Measurements from ENCODE around the gene RMDN2. TPM values are rescaled to one million over a fixed set of nuclear protein-coding genes. Genes with fewer than 3 reads are reported as not detected.

The RMDN2 gene
- total and polyA plus RNA-seq, 2 experiments from 2014 or later = 3.4 to 3.6 TPM

- peaks cover 21% of the 10 kb centered on the region for H3K4me1 Mint-ChIP-seq
- no peaks in the 10 kb centered on the region for H3F3A ChIP-seq (replicated peaks; ENCODE audit: low read depth)
- H3K27ac Mint-ChIP-seq = no peak overlapping the region
- peaks cover 7% of the 10 kb centered on the region; the same call in 1 of the 2 replicates for H3K4me1 ChIP-seq (ENCODE audit: insufficient read depth)
- no peaks in the 10 kb centered on the region for H3K36me3 Mint-ChIP-seq (ENCODE audit: low read depth)
- no peaks in the 10 kb centered on the region for H4K20me1 ChIP-seq (replicated peaks; ENCODE audit: insufficient read depth)
- no peaks in the 10 kb centered on the region for H3K9me3 Mint-ChIP-seq
- no peak overlapping the region for H2AFZ ChIP-seq
- H3K9me2 ChIP-seq (ENCODE audit: insufficient read depth) = no peaks in the 10 kb centered on the region
- no peak overlapping the region for H3K4me3 ChIP-seq
- H3K27me3 Mint-ChIP-seq (ENCODE audit: insufficient read depth, low read depth, poor library complexity) = peaks cover 2% of the 10 kb centered on the region
- no peaks in the 10 kb centered on the region for H3K79me2 ChIP-seq (replicated peaks; ENCODE audit: insufficient read depth)
- H3K36me3 ChIP-seq (ENCODE audit: insufficient read depth) = no peaks in the 10 kb centered on the region
- no peak overlapping the region for H3K4me3 Mint-ChIP-seq
- DNase-seq (ENCODE audit: low spot score) (no peak), ATAC-seq (no peak)
- no peak overlapping the region for H3K27ac ChIP-seq (ENCODE audit: low read depth)
- no peaks in the 10 kb centered on the region for H3K27me3 ChIP-seq (ENCODE audit: insufficient read depth)
- no peak for TF ChIP-seq REST (IDR thresholded peaks at IDR 0.05; ENCODE audit: unreplicated experiment)
- no peak for TF ChIP-seq POLR2AphosphoS5 (IDR thresholded peaks at IDR 0.05; ENCODE audit: low read depth)
- no peak for TF ChIP-seq NANOG (IDR thresholded peaks at IDR 0.05; ENCODE audit: borderline replicate concordance)
- no peak for TF ChIP-seq ZNF331 (CRISPR knock-in tag; IDR thresholded peaks at IDR 0.05; ENCODE audit: low read depth)
- no peak for TF ChIP-seq ETS1 (IDR thresholded peaks at IDR 0.05)
- TF ChIP-seq CREB1 (CRISPR knock-in tag; IDR thresholded peaks at IDR 0.05; ENCODE audit: low read depth) = no peak
- TF ChIP-seq EZH2 (IDR thresholded peaks at IDR 0.05; ENCODE audit: low read depth, unreplicated experiment) = no peak
- no peak for TF ChIP-seq JUNB (IDR thresholded peaks at IDR 0.05; ENCODE audit: unreplicated experiment)
- TF ChIP-seq ZNF462 (CRISPR knock-in tag; IDR thresholded peaks at IDR 0.05) = no peak
- no peak for TF ChIP-seq STAT1 (IDR thresholded peaks at IDR 0.05; ENCODE audit: unreplicated experiment)
- no peak for TF ChIP-seq ZNF114 (CRISPR knock-in tag; IDR thresholded peaks at IDR 0.05)
- no peak for TF ChIP-seq EZH2phosphoT487 (IDR thresholded peaks at IDR 0.05; ENCODE audit: unreplicated experiment)
- TF ChIP-seq CTCF (conservative IDR thresholded peaks at IDR 0.05; ENCODE audit: low read depth in 2 of 2) = no peak
- no peak overlapping the region for H3K4me2 ChIP-seq
Observed at GRCh38 chr2:37878536-37878935, 46.6 kb upstream of the RMDN2 start.

All from GM23338 (cell line).